ENCODE data around the gene POU2F2.
A peak's percentile ranks its signal among the peaks of the same experiment; 100 is the strongest.

Gene POU2F2

GRCh38 chr19:42095142-42095813 lies 37.0 kb downstream of the POU2F2 start:
- H3K4me3 ChIP-seq (ENCODE audit: low read depth in 1 of 2, low read length in 2 of 2) = peak overlapping the region in 1 of 2 donors; percentile 53
- H3K4me1 ChIP-seq (ENCODE audit: control insufficient read depth in 1 of 2, insufficient read depth in 2 of 2, low read length in 2 of 2) = peaks cover 0 to 9% of the 10 kb centered on the region in 2 donors

GRCh38 chr19:42093926-42094325 lies 38.3 kb downstream of the POU2F2 start:
- no peak overlapping the region for H3K27ac ChIP-seq (ENCODE audit: low read length)
- H3K36me3 ChIP-seq (ENCODE audit: control insufficient read depth in 1 of 2, insufficient read depth in 2 of 2, low read length in 2 of 2) = no peaks in the 10 kb centered on the region
- peaks cover 0 to 11% of the 10 kb centered on the region in 2 donors for H3K4me1 ChIP-seq (ENCODE audit: control insufficient read depth in 1 of 2, insufficient read depth in 2 of 2, low read length in 2 of 2)

More at GRCh38 chr19:42095142-42095813, 37.0 kb downstream of the POU2F2 start:
- Histone ChIP-seq H3K27me3 (ENCODE audit: low read depth, low read length) (no peaks in the 10 kb centered on the region), H3K36me3 (ENCODE audit: control insufficient read depth in 1 of 2, insufficient read depth in 2 of 2, low read length in 2 of 2) (no peaks in the 10 kb centered on the region), H3K27ac (ENCODE audit: low read length) (no peak overlapping the region), H3K9me3 (ENCODE audit: control insufficient read depth in 1 of 2, low read length in 2 of 2) (no peaks in the 10 kb centered on the region)

GRCh38 chr19:42093505-42093904 lies 38.7 kb downstream of the POU2F2 start:
- Histone ChIP-seq H3K27me3 (ENCODE audit: low read depth, low read length) (no peaks in the 10 kb centered on the region), H3K4me1 (ENCODE audit: control insufficient read depth in 1 of 2, insufficient read depth in 2 of 2, low read length in 2 of 2) (peaks cover 0 to 11% of the 10 kb centered on the region in 2 donors), H3K4me3 (ENCODE audit: low read depth in 1 of 2, low read length in 2 of 2) (no peak overlapping the region), H3K36me3 (ENCODE audit: control insufficient read depth in 1 of 2, insufficient read depth in 2 of 2, low read length in 2 of 2) (no peaks in the 10 kb centered on the region), H3K27ac (ENCODE audit: low read length) (no peak overlapping the region), H3K9me3 (ENCODE audit: control insufficient read depth in 1 of 2, low read length in 2 of 2) (no peaks in the 10 kb centered on the region)

More at GRCh38 chr19:42093926-42094325, 38.3 kb downstream of the POU2F2 start:
- H3K9me3 ChIP-seq (ENCODE audit: control insufficient read depth in 1 of 2, low read length in 2 of 2) = no peaks in the 10 kb centered on the region
- H3K4me3 ChIP-seq (ENCODE audit: low read depth in 1 of 2, low read length in 2 of 2) = no peak overlapping the region
- H3K27me3 ChIP-seq (ENCODE audit: low read depth, low read length) = no peaks in the 10 kb centered on the region

- H3K27ac ChIP-seq (ENCODE audit: low read length) = no peak overlapping the region
- peaks cover 0 to 11% of the 10 kb centered on the region in 2 donors for H3K4me1 ChIP-seq (ENCODE audit: control insufficient read depth in 1 of 2, insufficient read depth in 2 of 2, low read length in 2 of 2)
- no peaks in the 10 kb centered on the region for H3K9me3 ChIP-seq (ENCODE audit: control insufficient read depth in 1 of 2, low read length in 2 of 2)
- H3K27me3 ChIP-seq (ENCODE audit: low read depth, low read length) = no peaks in the 10 kb centered on the region
- no peaks in the 10 kb centered on the region for H3K36me3 ChIP-seq (ENCODE audit: control insufficient read depth in 1 of 2, insufficient read depth in 2 of 2, low read length in 2 of 2)
- H3K4me3 ChIP-seq (ENCODE audit: low read depth in 1 of 2, low read length in 2 of 2) = no peak overlapping the region
Measured at GRCh38 chr19:42092350-42092749, 39.9 kb downstream of the POU2F2 start.

GRCh38 chr19:42091742-42092141 lies 40.5 kb downstream of the POU2F2 start:
- Histone ChIP-seq H3K4me1 (ENCODE audit: control insufficient read depth in 1 of 2, insufficient read depth in 2 of 2, low read length in 2 of 2) (peaks cover 0 to 11% of the 10 kb centered on the region in 2 donors), H3K4me3 (ENCODE audit: low read depth in 1 of 2, low read length in 2 of 2) (no peak overlapping the region), H3K27ac (ENCODE audit: low read length) (no peak overlapping the region), H3K27me3 (ENCODE audit: low read depth, low read length) (no peaks in the 10 kb centered on the region), H3K9me3 (ENCODE audit: control insufficient read depth in 1 of 2, low read length in 2 of 2) (no peaks in the 10 kb centered on the region), H3K36me3 (ENCODE audit: control insufficient read depth in 1 of 2, insufficient read depth in 2 of 2, low read length in 2 of 2) (no peaks in the 10 kb centered on the region)

- Histone ChIP-seq H3K27me3 (ENCODE audit: low read depth, low read length) (no peaks in the 10 kb centered on the region), H3K27ac (ENCODE audit: low read length) (no peak overlapping the region), H3K36me3 (ENCODE audit: control insufficient read depth in 1 of 2, insufficient read depth in 2 of 2, low read length in 2 of 2) (no peaks in the 10 kb centered on the region), H3K9me3 (ENCODE audit: control insufficient read depth in 1 of 2, low read length in 2 of 2) (no peaks in the 10 kb centered on the region), H3K4me1 (ENCODE audit: control insufficient read depth in 1 of 2, insufficient read depth in 2 of 2, low read length in 2 of 2) (peaks cover 0 to 11% of the 10 kb centered on the region in 2 donors), H3K4me3 (ENCODE audit: low read depth in 1 of 2, low read length in 2 of 2) (no peak overlapping the region)
Measured at GRCh38 chr19:42091300-42091699, 40.9 kb downstream of the POU2F2 start.

- Histone ChIP-seq H3K4me3 (ENCODE audit: low read depth in 1 of 2, low read length in 2 of 2) (no peak overlapping the region), H3K27ac (ENCODE audit: low read length) (no peak overlapping the region), H3K27me3 (ENCODE audit: low read depth, low read length) (no peaks in the 10 kb centered on the region), H3K9me3 (ENCODE audit: control insufficient read depth in 1 of 2, low read length in 2 of 2) (no peaks in the 10 kb centered on the region), H3K4me1 (ENCODE audit: control insufficient read depth in 1 of 2, insufficient read depth in 2 of 2, low read length in 2 of 2) (peaks cover 0 to 11% of the 10 kb centered on the region in 2 donors), H3K36me3 (ENCODE audit: control insufficient read depth in 1 of 2, insufficient read depth in 2 of 2, low read length in 2 of 2) (no peaks in the 10 kb centered on the region)
Measured at GRCh38 chr19:42090672-42091071, 41.6 kb downstream of the POU2F2 start.

- no peaks in the 10 kb centered on the region for H3K9me3 ChIP-seq (ENCODE audit: control insufficient read depth in 1 of 2, low read length in 2 of 2)
- no peak overlapping the region for H3K4me3 ChIP-seq (ENCODE audit: low read depth in 1 of 2, low read length in 2 of 2)
- no peaks in the 10 kb centered on the region for H3K27me3 ChIP-seq (ENCODE audit: low read depth, low read length)
- H3K36me3 ChIP-seq (ENCODE audit: control insufficient read depth in 1 of 2, insufficient read depth in 2 of 2, low read length in 2 of 2) = no peaks in the 10 kb centered on the region
- no peak overlapping the region for H3K27ac ChIP-seq (ENCODE audit: low read length)
- H3K4me1 ChIP-seq (ENCODE audit: control insufficient read depth in 1 of 2, insufficient read depth in 2 of 2, low read length in 2 of 2) = peaks cover 0 to 11% of the 10 kb centered on the region in 2 donors
Measured at GRCh38 chr19:42089772-42090171, 42.5 kb downstream of the POU2F2 start.

GRCh38 chr19:42089191-42089750 lies 43.0 kb downstream of the POU2F2 start:
- H3K9me3 ChIP-seq (ENCODE audit: control insufficient read depth in 1 of 2, low read length in 2 of 2) = no peaks in the 10 kb centered on the region
- H3K4me3 ChIP-seq (ENCODE audit: low read depth in 1 of 2, low read length in 2 of 2) = no peak overlapping the region
- no peaks in the 10 kb centered on the region for H3K27me3 ChIP-seq (ENCODE audit: low read depth, low read length)
- H3K36me3 ChIP-seq (ENCODE audit: control insufficient read depth in 1 of 2, insufficient read depth in 2 of 2, low read length in 2 of 2) = no peaks in the 10 kb centered on the region
- peak overlapping the region; percentile 31 for H3K27ac ChIP-seq (ENCODE audit: low read length)
- peaks cover 0 to 11% of the 10 kb centered on the region in 2 donors for H3K4me1 ChIP-seq (ENCODE audit: control insufficient read depth in 1 of 2, insufficient read depth in 2 of 2, low read length in 2 of 2)

GRCh38 chr19:42088471-42089190 lies 43.6 kb downstream of the POU2F2 start:
- no peak overlapping the region for H3K4me3 ChIP-seq (ENCODE audit: low read depth in 1 of 2, low read length in 2 of 2)
- H3K27me3 ChIP-seq (ENCODE audit: low read depth, low read length) = no peaks in the 10 kb centered on the region
- H3K27ac ChIP-seq (ENCODE audit: low read length) = peak overlapping the region; percentile 31
- H3K36me3 ChIP-seq (ENCODE audit: control insufficient read depth in 1 of 2, insufficient read depth in 2 of 2, low read length in 2 of 2) = peaks cover 0 to 4% of the 10 kb centered on the region in 2 donors
- H3K4me1 ChIP-seq (ENCODE audit: control insufficient read depth in 1 of 2, insufficient read depth in 2 of 2, low read length in 2 of 2) = peaks cover 0 to 11% of the 10 kb centered on the region in 2 donors
- no peaks in the 10 kb centered on the region for H3K9me3 ChIP-seq (ENCODE audit: control insufficient read depth in 1 of 2, low read length in 2 of 2)

- Histone ChIP-seq H3K27ac (ENCODE audit: low read length) (no peak overlapping the region), H3K36me3 (ENCODE audit: control insufficient read depth in 1 of 2, insufficient read depth in 2 of 2, low read length in 2 of 2) (peaks cover 0 to 11% of the 10 kb centered on the region in 2 donors), H3K4me3 (ENCODE audit: low read depth in 1 of 2, low read length in 2 of 2) (no peak overlapping the region), H3K27me3 (ENCODE audit: low read depth, low read length) (no peaks in the 10 kb centered on the region), H3K9me3 (ENCODE audit: control insufficient read depth in 1 of 2, low read length in 2 of 2) (no peaks in the 10 kb centered on the region), H3K4me1 (ENCODE audit: control insufficient read depth in 1 of 2, insufficient read depth in 2 of 2, low read length in 2 of 2) (peaks cover 0 to 5% of the 10 kb centered on the region in 2 donors)
Measured at GRCh38 chr19:42086770-42087550, 45.3 kb downstream of the POU2F2 start.
